Keratinocyte (primary cell): Measurements from ENCODE around the gene TIRAP. TPM values are rescaled to one million over a fixed set of nuclear protein-coding genes. Genes with fewer than 3 reads are reported as not detected.

ENCODE experiments used
- DNase-seq: peaks from one replicate; pipeline ENCODE4 v3.0.0-alpha.2; 2011; ENCODE audit warnings: low read depth, missing footprints, low spot score
- FAIRE-seq: peaks from 2 replicates; lab custom pipeline; 2011; peaks lifted over from hg19 to GRCh38; lab: Jason Lieb, UNC
- H2AFZ ChIP-seq: 2 replicates; pipeline ENCODE4 v1.6.0; 2012; ENCODE audit warnings: low read length, control low read depth, inconsistent platforms; ENCODE audit not compliant: control insufficient read depth
- H3K27ac ChIP-seq: 2 replicates; pipeline ENCODE4 v1.5.1; 2011; ENCODE audit warnings: low read length; ENCODE audit not compliant: control insufficient read depth, insufficient read depth
- H3K27me3 ChIP-seq: 3 replicates; pipeline ENCODE4 v1.6.0; 2011; ENCODE audit warnings: low read length; ENCODE audit not compliant: control insufficient read depth, insufficient read depth; ENCODE audit errors: extremely low read depth
- H3K36me3 ChIP-seq, 2 experiments: 2 replicates in 1 of 2; 3 replicates in 1 of 2; pipeline ENCODE4 v1.5.1; 2011; ENCODE audit warnings: low read length in 2 of 2, mild to moderate bottlenecking in 1 of 2; ENCODE audit not compliant: control insufficient read depth in 2 of 2, insufficient read depth in 2 of 2; ENCODE audit errors: extremely low read depth in 1 of 2
- H3K4me1 ChIP-seq: 3 replicates; pipeline ENCODE4 v1.5.1; 2011; ENCODE audit warnings: low read length; ENCODE audit not compliant: control insufficient read depth, insufficient read depth; ENCODE audit errors: extremely low read depth
- H3K4me2 ChIP-seq: 3 replicates; pipeline ENCODE4 v1.6.0; 2011; ENCODE audit warnings: low read depth, low read length; ENCODE audit not compliant: control insufficient read depth, insufficient read depth; ENCODE audit errors: extremely low read depth
- H3K4me3 ChIP-seq, 3 experiments: fragments of 200-600 bp in 1 of 3; sonication (generic) in 1 of 3; 2 replicates in 2 of 3; 3 replicates in 1 of 3; pipeline ENCODE4 v1.5.1; 2011 to 2016; ENCODE audit warnings: low read length in 3 of 3, mild to moderate bottlenecking in 3 of 3, control low read depth in 2 of 3, inconsistent platforms in 1 of 3, low read depth in 1 of 3, mixed read lengths in 1 of 3, mixed run types in 1 of 3, moderate library complexity in 1 of 3; ENCODE audit not compliant: control insufficient read depth in 2 of 3, insufficient read depth in 2 of 3; ENCODE audit errors: extremely low read depth in 1 of 3
- H3K79me2 ChIP-seq: 2 replicates; pipeline ENCODE4 v1.6.0; 2012; ENCODE audit warnings: low read length; ENCODE audit not compliant: control insufficient read depth, insufficient read depth
- H3K9ac ChIP-seq: 3 replicates; pipeline ENCODE4 v1.6.0; 2011; ENCODE audit warnings: low read length; ENCODE audit not compliant: control insufficient read depth, insufficient read depth; ENCODE audit errors: extremely low read depth
- H3K9me1 ChIP-seq: 3 replicates; pipeline ENCODE4 v1.6.0; 2011; ENCODE audit warnings: low read length; ENCODE audit not compliant: control insufficient read depth, insufficient read depth; ENCODE audit errors: extremely low read depth
- H3K9me3 ChIP-seq: 2 replicates; pipeline ENCODE4 v1.5.1; 2012; ENCODE audit warnings: low read depth, low read length; ENCODE audit not compliant: control insufficient read depth
- H4K20me1 ChIP-seq: 3 replicates; pipeline ENCODE4 v1.6.0; 2011; ENCODE audit warnings: low read length; ENCODE audit not compliant: control insufficient read depth, insufficient read depth; ENCODE audit errors: extremely low read depth
- CTCF ChIP-seq, 3 experiments: IDR thresholded peaks in 1 of 3; conservative IDR thresholded peaks in 1 of 3; optimal IDR thresholded peaks in 1 of 3; 2 replicates in 2 of 3; 3 replicates in 1 of 3; pipeline versions ENCODE3 to v1.5.1; 2011; ENCODE audit warnings: low read length in 3 of 3, mild to moderate bottlenecking in 3 of 3, moderate library complexity in 2 of 3, control low read depth in 1 of 3, inconsistent platforms in 1 of 3; ENCODE audit not compliant: insufficient read depth in 2 of 3; ENCODE audit errors: extremely low read depth in 1 of 3
- EZH2 ChIP-seq: IDR thresholded peaks from one replicate; pipeline ENCODE4 v1.6.1; 2012; ENCODE audit warnings: inconsistent platforms, mild to moderate bottlenecking, low read length, moderate library complexity
- dilution Hi-C: fragments of 300-500 bp; cut with MboI; formaldehyde crosslinking; loops from one replicate; pipeline ENCODE4 v1.7.0; 2020; ENCODE audit warnings: low sequenced_read_pairs; ENCODE audit not compliant: extremely low pct_ligation_motif_present
- polyA plus RNA-seq, 5 experiments: library from polyadenylated mRNA; depleted of rRNA in 3 of 5; stranded (reverse) in 3 of 5; stranded (forward) in 1 of 5; unstranded in 1 of 5; fragments of >200 nt; gene quantifications; 1 replicate in 1 of 5; 2 replicates in 3 of 5; 3 replicates in 1 of 5; pipeline versions ENCODE4 v1.2.1 to v1.2.3, GENCODE V29; 2011 to 2012; ENCODE audit warnings: missing spikeins in 2 of 5, low read depth in 1 of 5, low replicate concordance in 1 of 5

Gene TIRAP
- polyA plus RNA-seq, 1 donor (not counting 4 experiments of a cell fraction or from before 2014, with no cell fraction given), result 3.2 TPM

GRCh38 chr11:126262216-126262615, 20.7 kb upstream of the TIRAP start:
- Histone ChIP-seq H3K4me2 (no peak overlapping the region), H2AFZ (no peak overlapping the region), H3K36me3 (peaks cover 40 to 41% of the 10 kb centered on the region in 2 experiments), H3K9me1 (no peaks in the 10 kb centered on the region), H3K79me2 (peaks cover 10% of the 10 kb centered on the region), H3K4me3 (no peak overlapping the region), H3K9me3 (no peaks in the 10 kb centered on the region), H3K27me3 (no peaks in the 10 kb centered on the region), H3K4me1 (no peaks in the 10 kb centered on the region), H3K27ac (no peak overlapping the region), H4K20me1 (no peaks in the 10 kb centered on the region), H3K9ac (no peak overlapping the region)
- no peak for DNase-seq
- no peak for TF ChIP-seq CTCF (optimal IDR thresholded peaks at IDR 0.05 in 1 of 3, IDR thresholded peaks at IDR 0.05 in 1 of 3, conservative IDR thresholded peaks at IDR 0.05 in 1 of 3; ENCODE audit: extremely low read depth in 1 of 3, insufficient read depth in 2 of 3, low read length in 3 of 3)
- TF ChIP-seq EZH2, result no peak
- dilution Hi-C loops, result no loop called here
- FAIRE-seq, result no peak

GRCh38 chr11:126263489-126263888, 19.4 kb upstream of the TIRAP start:
- DNase-seq, result no peak
- TF ChIP-seq EZH2 (no peak), CTCF (optimal IDR thresholded peaks at IDR 0.05 in 1 of 3, IDR thresholded peaks at IDR 0.05 in 1 of 3, conservative IDR thresholded peaks at IDR 0.05 in 1 of 3; ENCODE audit: extremely low read depth in 1 of 3, insufficient read depth in 2 of 3, low read length in 3 of 3) (no peak)
- Histone ChIP-seq H3K36me3 (peaks cover 43 to 45% of the 10 kb centered on the region in 2 experiments), H3K4me3 (no peak overlapping the region), H3K9me3 (no peaks in the 10 kb centered on the region), H2AFZ (no peak overlapping the region), H3K27ac (no peak overlapping the region), H4K20me1 (no peaks in the 10 kb centered on the region), H3K4me1 (peaks cover 4% of the 10 kb centered on the region), H3K27me3 (no peaks in the 10 kb centered on the region), H3K9ac (no peak overlapping the region), H3K79me2 (peaks cover 22% of the 10 kb centered on the region), H3K4me2 (no peak overlapping the region), H3K9me1 (no peaks in the 10 kb centered on the region)
- no peak for FAIRE-seq
- dilution Hi-C loops, result no loop called here
